Lung microvascular endothelial cell (primary cell): ENCODE measurements around the gene ADAT3. TPM values are rescaled to one million over a fixed set of nuclear protein-coding genes. Genes with fewer than 3 reads are reported as not detected.

ENCODE experiments used
- DNase-seq, 2 donors: peaks; one replicate each; pipeline versions ENCODE4 v3.0.0 to v3.0.0-alpha.2; 2010; ENCODE audit warnings: low read depth in 2 of 2
- total RNA-seq: library from RNA; depleted of rRNA; stranded (reverse); fragments of >200 nt; gene quantifications from 2 replicates; pipeline ENCODE4 v1.2.1, GENCODE V29; 2014

ADAT3 gene
- total RNA-seq, 1 donor from 2014 or later, result 3.0 TPM

GRCh38 chr19:1936916-1937610, 31.9 kb downstream of the ADAT3 start:
- no peak for DNase-seq

GRCh38 chr19:1938071-1938470, 32.9 kb downstream of the ADAT3 start:
- DNase-seq, result no peak

GRCh38 chr19:1941146-1942077, 36.2 kb downstream of the ADAT3 start, which contains the start of gene CSNK1G2:
Gene CSNK1G2 (plus strand): TSS chr19:1941172. CDS start chr19:1969773, 28,601 bp downstream.
- DNase-seq, result no peak

GRCh38 chr19:1942078-1942933, 37.1 kb downstream of the ADAT3 start:
- peak; percentile 79 to 82 for DNase-seq

GRCh38 chr19:1942934-1943555, 37.8 kb downstream of the ADAT3 start:
- peak in 1 of 2 donors; percentile 37 for DNase-seq

- DNase-seq, result no peak
Measured at GRCh38 chr19:1943661-1944087, 38.5 kb downstream of the ADAT3 start.

- no peak for DNase-seq
Measured at GRCh38 chr19:1944088-1944915, 39.1 kb downstream of the ADAT3 start.

GRCh38 chr19:1944916-1945561, 39.8 kb downstream of the ADAT3 start:
- no peak for DNase-seq

GRCh38 chr19:1945899-1946298, 40.7 kb downstream of the ADAT3 start:
- peak; percentile 23 to 65 for DNase-seq

GRCh38 chr19:1947651-1948209, 42.5 kb downstream of the ADAT3 start:
- DNase-seq, result no peak

GRCh38 chr19:1949304-1950101, 44.3 kb downstream of the ADAT3 start:
- DNase-seq, result no peak

GRCh38 chr19:1950640-1951039, 45.4 kb downstream of the ADAT3 start:
- no peak for DNase-seq

GRCh38 chr19:1952635-1953034, 47.4 kb downstream of the ADAT3 start:
- no peak for DNase-seq

- DNase-seq, result no peak
Measured at GRCh38 chr19:1953037-1953436, 47.8 kb downstream of the ADAT3 start.

- no peak for DNase-seq
Measured at GRCh38 chr19:1953441-1954094, 48.4 kb downstream of the ADAT3 start.

GRCh38 chr19:1954532-1954933, 49.3 kb downstream of the ADAT3 start:
- DNase-seq, result no peak

GRCh38 chr19:1955171-1956121, 50.2 kb downstream of the ADAT3 start:
- no peak for DNase-seq
